Stimulated activated CD4-positive, alpha-beta T cell treated with anti-CD3 and anti-CD28 coated beads, Interleukin-12 subunit alpha, Interleukin-12 subunit beta, amount 100 ng/mL, for 48 hours (primary cell): ENCODE results near the gene CAMK2D.

Experiments used
- DNase-seq, 3 donors: peaks; one replicate each; pipeline ENCODE4 v3.0.0-alpha.2; 2020; ENCODE audit warnings: low read depth in 2 of 3, low spot score in 1 of 3

The CAMK2D gene

GRCh38 chr4:113404167-113404571, 357.4 kb downstream of the CAMK2D start:
- DNase-seq = no peak
